HG02759 (cell line): ENCODE data around the gene SLC9A9.
"Not testable (repeated sequence)": the region's sequence is repeated elsewhere in the genome, so short reads cannot be mapped to it uniquely, and the experiment has no call there.

Experiments used
- ATAC-seq: cut with Tn5 transposase; IDR thresholded peaks from one replicate; pipeline ENCODE4 v1.9.1; 2021; ENCODE audit warnings: mild to moderate bottlenecking, moderate library complexity; ENCODE audit not compliant: unreplicated experiment

The SLC9A9 gene

GRCh38 chr3:143478115-143478693, 370.1 kb downstream of the SLC9A9 start:
- no peak for ATAC-seq

- no peak for ATAC-seq
Observed at GRCh38 chr3:143476965-143477640, 371.2 kb downstream of the SLC9A9 start.

- no peak for ATAC-seq
Observed at GRCh38 chr3:143475981-143476380, 372.3 kb downstream of the SLC9A9 start.

GRCh38 chr3:143472731-143473523, 375.3 kb downstream of the SLC9A9 start:
- no peak for ATAC-seq

- ATAC-seq = no peak
Observed at GRCh38 chr3:143471705-143472104, 376.6 kb downstream of the SLC9A9 start.

- no peak for ATAC-seq
Observed at GRCh38 chr3:143469159-143469558, 379.1 kb downstream of the SLC9A9 start.

- ATAC-seq = no peak
Observed at GRCh38 chr3:143465666-143466065, 382.6 kb downstream of the SLC9A9 start.

- ATAC-seq = peak; percentile 79
Observed at GRCh38 chr3:143464850-143465249, 383.4 kb downstream of the SLC9A9 start.

GRCh38 chr3:143455480-143455879, 392.8 kb downstream of the SLC9A9 start:
- no peak for ATAC-seq

- no peak for ATAC-seq
Observed at GRCh38 chr3:143450632-143451031, 397.6 kb downstream of the SLC9A9 start.

GRCh38 chr3:143447491-143447890, 400.8 kb downstream of the SLC9A9 start:
- ATAC-seq = no peak

GRCh38 chr3:143445118-143445517, 403.1 kb downstream of the SLC9A9 start:
- peak; percentile 93 for ATAC-seq

GRCh38 chr3:143443851-143444331, 404.4 kb downstream of the SLC9A9 start:
- ATAC-seq = no peak

- no peak for ATAC-seq
Observed at GRCh38 chr3:143442814-143443447, 405.3 kb downstream of the SLC9A9 start.

- ATAC-seq = no peak
Observed at GRCh38 chr3:143441516-143442171, 406.6 kb downstream of the SLC9A9 start.

GRCh38 chr3:143439817-143440216, 408.5 kb downstream of the SLC9A9 start:
- ATAC-seq = no peak

GRCh38 chr3:143437405-143437804, 410.9 kb downstream of the SLC9A9 start:
- ATAC-seq = no peak

- no peak for ATAC-seq
Observed at GRCh38 chr3:143436231-143436930, 411.9 kb downstream of the SLC9A9 start.

- ATAC-seq = no peak
Observed at GRCh38 chr3:143433787-143434378, 414.4 kb downstream of the SLC9A9 start.

GRCh38 chr3:143431298-143431697, 417.0 kb downstream of the SLC9A9 start:
- ATAC-seq = not testable (repeated sequence)
